Esophagus muscularis mucosa (tissue), 3 donors: Measurements from ENCODE around the gene HOXC12.

Experiments
- CTCF ChIP-seq, 3 experiments: fragments of 200-600 bp in 2 of 3; fragments of 450-650 bp in 1 of 3; sonication (generic) in 2 of 3; IDR thresholded peaks; one replicate each; pipeline ENCODE4 v1.5.1; 2017 to 2019; ENCODE audit warnings: antibody characterized with exemption in 3 of 3, mild to moderate bottlenecking in 2 of 3, moderate library complexity in 1 of 3
- POLR2A ChIP-seq: fragments of 450-650 bp; IDR thresholded peaks from one replicate; pipeline ENCODE4 v1.6.1; 2017; ENCODE audit warnings: antibody characterized with exemption, moderate library complexity, mild to moderate bottlenecking, low read depth

GRCh38 chr12:53981634-53982565 lies 27.2 kb downstream of the HOXC12 start:
- TF ChIP-seq CTCF (IDR thresholded peaks at IDR 0.05) = no peak
- no peak for TF ChIP-seq POLR2A
